ENCODE data around the gene SP140. TPM values are rescaled to one million over a fixed set of nuclear protein-coding genes. Genes with fewer than 3 reads are reported as not detected.

SP140 gene
- total and polyA plus RNA-seq, 10 of the 15 experiments (the other 5 are each of a cell fraction or from before 2014, with no cell fraction given) = 61.7 to 164 (median 90.7) TPM

GRCh38 chr2:230205721-230206120, 19.8 kb upstream of the SP140 start:
- POLR2A ChIA-PET = interaction anchor here (0.6 to 1.7 kb wide), 5 partner anchors 9 to 381 kb away, joined by 4 to 10 read pairs (median 7); partner anchors contain the start of gene SP110
- intact Hi-C loops (cut with micrococcal nuclease; ENCODE audit: unreplicated experiment) (loop anchor here (2.0 to 5.0 kb wide), 3 partner anchors 29 to 395 kb away; no protein-coding TSS in a partner anchor), in situ Hi-C loops (cut with MboI) (loop anchor here (5.0 kb wide), 1 partner anchor 397 kb away; no protein-coding TSS in a partner anchor)
- CTCF ChIA-PET = interaction anchor here (0.8 to 6.3 kb wide), 4 partner anchors 12 to 113 kb away, joined by 3 to 36 read pairs (median 4); partner anchors contain the start of gene SP110
- SMC1A ChIA-PET (ENCODE audit: uncharacterized antibody, unreplicated experiment) = interaction anchor here (0.9 to 9.6 kb wide), 9 partner anchors 13 to 404 kb away, joined by 3 to 121 read pairs (median 5); partner anchors contain the start of genes SP110, SP140 and SP140L
- no peak overlapping the region for H3K9ac ChIP-seq (ENCODE audit: control insufficient read depth, insufficient read depth, low read length)
- no peak for TF ChIP-seq SIN3A (IDR thresholded peaks at IDR 0.05; ENCODE audit: low read depth, low read length)
- no peak for TF ChIP-seq IKZF2 (IDR thresholded peaks at IDR 0.05)
- peak; percentile 37; the same call in 1 of the 2 replicates for TF ChIP-seq NFIC (IDR thresholded peaks at IDR 0.05; ENCODE audit: low read depth, low read length)
- peak; percentile 40; the same call in 1 of the 2 replicates for TF ChIP-seq RUNX3 (IDR thresholded peaks at IDR 0.05; ENCODE audit: low read length)
- peak; percentile 81 for TF ChIP-seq JUNB (IDR thresholded peaks at IDR 0.05)
- TF ChIP-seq BCL11A (IDR thresholded peaks at IDR 0.05; ENCODE audit: low read depth, low read length) = peak; percentile 51; the same call in 1 of the 2 replicates
- peak; percentile 24; the same call in 1 of the 2 replicates for TF ChIP-seq IRF4 (IDR thresholded peaks at IDR 0.05; ENCODE audit: low read depth, low read length)
- TF ChIP-seq CREM (IDR thresholded peaks at IDR 0.05; ENCODE audit: low read depth) = peak; percentile 44; the same call in 1 of the 2 replicates
- no peak for TF ChIP-seq IKZF1 (conservative IDR thresholded peaks at IDR 0.05)
- 0 out of 3 replicates have a peak, but pooled peaks have one; percentile 7 for TF ChIP-seq POU2F2 (IDR thresholded peaks at IDR 0.05; ENCODE audit: borderline replicate concordance, low read depth, low read length)
- no peak for TF ChIP-seq TCF12 (IDR thresholded peaks at IDR 0.05; ENCODE audit: low read depth, low read length)
- TF ChIP-seq, protein P1, sequence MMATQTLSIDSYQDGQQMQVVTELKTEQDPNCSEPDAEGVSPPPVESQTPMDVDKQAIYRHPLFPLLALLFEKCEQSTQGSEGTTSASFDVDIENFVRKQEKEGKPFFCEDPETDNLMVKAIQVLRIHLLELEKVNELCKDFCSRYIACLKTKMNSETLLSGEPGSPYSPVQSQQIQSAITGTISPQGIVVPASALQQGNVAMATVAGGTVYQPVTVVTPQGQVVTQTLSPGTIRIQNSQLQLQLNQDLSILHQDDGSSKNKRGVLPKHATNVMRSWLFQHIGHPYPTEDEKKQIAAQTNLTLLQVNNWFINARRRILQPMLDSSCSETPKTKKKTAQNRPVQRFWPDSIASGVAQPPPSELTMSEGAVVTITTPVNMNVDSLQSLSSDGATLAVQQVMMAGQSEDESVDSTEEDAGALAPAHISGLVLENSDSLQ (IDR thresholded peaks at IDR 0.05) = peak; percentile 63
- peak in 1 of 2 experiments; percentile 68; a peak in 1 of 4 replicates for TF ChIP-seq ETV6 (conservative IDR thresholded peaks at IDR 0.05 in 1 of 2, IDR thresholded peaks at IDR 0.05 in 1 of 2; ENCODE audit: borderline replicate concordance in 1 of 2, low read depth in 1 of 2)
- FAIRE-seq (no peak), ATAC-seq (peak; percentile 47), DNase-seq (ENCODE audit: low read depth, low spot score) (no peak)
- no peak overlapping the region for H3K4me3 ChIP-seq
- no peaks in the 10 kb centered on the region for H4K20me1 ChIP-seq (ENCODE audit: control insufficient read depth, insufficient read depth)
- 2% methylated on average over 2 of the region's 2 CpGs for WGBS (ENCODE audit: insufficient coverage, insufficient replicate concordance, low lambda C conversion rate, missing lambda C conversion rate)
- H2AFZ ChIP-seq (ENCODE audit: control insufficient read depth, low read depth, low read length) = no peak overlapping the region
- H3K27ac ChIP-seq (ENCODE audit: control insufficient read depth, insufficient read depth) = peak overlapping the region; percentile 56
- peak overlapping the region; percentile 91 for H3K4me2 ChIP-seq (ENCODE audit: control insufficient read depth, insufficient read depth)
- H3K4me1 ChIP-seq (ENCODE audit: control insufficient read depth, insufficient read depth, low read length) = peaks cover 64% of the 10 kb centered on the region
- no peaks in the 10 kb centered on the region; the same call in none of the 2 replicates for H3K79me2 ChIP-seq (ENCODE audit: control insufficient read depth, insufficient read depth, low read length)
- no TSS peak for BruUV-seq (replicated peaks)
- peaks cover 7 to 54% of the 10 kb centered on the region in 2 experiments for H3K36me3 ChIP-seq (ENCODE audit: control insufficient read depth in 2 of 2, insufficient read depth in 2 of 2, low read length in 1 of 2)
- no peaks in the 10 kb centered on the region for H3K27me3 ChIP-seq (replicated peaks in 1 of 2; ENCODE audit: control insufficient read depth in 2 of 2, insufficient read depth in 2 of 2, low read length in 1 of 2)
- no peaks in the 10 kb centered on the region; the same call in 2 of the 3 replicates for H3K9me3 ChIP-seq (replicated peaks; ENCODE audit: control insufficient read depth, insufficient read depth, low read length)
- RAD21 ChIA-PET (ENCODE audit: unreplicated experiment) = interaction anchor here (0.7 to 4.2 kb wide), 7 partner anchors 13 to 461 kb away, joined by 3 to 30 read pairs (median 4); partner anchors contain the start of genes SP100, SP110 and SP140

Data from GM12878 (cell line).